ENCODE measurements around the gene CSNK1A1. TPM values are rescaled to one million over a fixed set of nuclear protein-coding genes. Genes with fewer than 3 reads are reported as not detected.

CSNK1A1 gene
- total and polyA plus RNA-seq, 4 experiments from 2014 or later = 135 to 189 (median 168) TPM

DNA sequence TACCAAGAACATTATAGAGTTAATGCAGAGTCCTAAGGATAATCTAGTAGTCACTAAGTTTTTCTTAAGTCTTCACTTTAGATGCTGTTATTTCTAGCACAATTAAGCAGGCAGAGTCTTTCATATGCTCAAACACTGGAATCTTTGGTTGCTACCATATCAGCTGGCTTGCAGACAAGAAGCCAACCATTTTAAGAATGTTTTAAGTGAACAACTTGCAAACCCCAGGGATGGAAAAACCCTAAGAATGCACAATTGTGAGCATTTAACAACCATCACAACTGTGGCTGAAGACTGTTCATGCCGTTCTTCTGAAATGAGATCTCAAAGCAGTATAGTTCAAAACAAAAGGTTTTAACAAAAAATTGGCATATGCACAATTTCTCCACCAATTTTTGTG is 55.1 kb downstream of the CSNK1A1 start:
- intact Hi-C loops (cut with micrococcal nuclease) = loop anchor here (10.0 kb wide), 1 partner anchor 49 kb away; no protein-coding TSS in a partner anchor
- no peak for DNase-seq
- peaks cover 33 to 53% of the 10 kb centered on the region in 2 donors for H3K36me3 Mint-ChIP-seq
- no peak overlapping the region for H3K27ac ChIP-seq (ENCODE audit: low read depth, low read length)
- no peaks in the 10 kb centered on the region for H3K9me3 ChIP-seq (ENCODE audit: control insufficient read depth in 1 of 2, low read length in 2 of 2)
- H3K4me1 Mint-ChIP-seq = peaks cover 0 to 4% (median 0%) of the 10 kb centered on the region in 4 donors
- POLR2A ChIA-PET (ENCODE audit: partially characterized antibody) = no interaction called here
- H3K36me3 ChIP-seq (ENCODE audit: insufficient read depth, low read length) = peaks cover 44% of the 10 kb centered on the region
- CTCF ChIA-PET (ENCODE audit: partially characterized antibody) = no interaction called here
- H3K9me3 Mint-ChIP-seq = no peaks in the 10 kb centered on the region
- no peak overlapping the region for H3K4me3 Mint-ChIP-seq
- peak overlapping the region in 1 of 7 donors; percentile 81 for H3K27ac Mint-ChIP-seq
- H3K4me3 ChIP-seq (ENCODE audit: low read length in 2 of 2) = no peak overlapping the region
- no peaks in the 10 kb centered on the region for H3K27me3 ChIP-seq (ENCODE audit: insufficient read depth, low read length)
- no peaks in the 10 kb centered on the region for H3K27me3 Mint-ChIP-seq
- no peaks in the 10 kb centered on the region for H3K4me1 ChIP-seq (ENCODE audit: insufficient read depth, low read length)

DNA sequence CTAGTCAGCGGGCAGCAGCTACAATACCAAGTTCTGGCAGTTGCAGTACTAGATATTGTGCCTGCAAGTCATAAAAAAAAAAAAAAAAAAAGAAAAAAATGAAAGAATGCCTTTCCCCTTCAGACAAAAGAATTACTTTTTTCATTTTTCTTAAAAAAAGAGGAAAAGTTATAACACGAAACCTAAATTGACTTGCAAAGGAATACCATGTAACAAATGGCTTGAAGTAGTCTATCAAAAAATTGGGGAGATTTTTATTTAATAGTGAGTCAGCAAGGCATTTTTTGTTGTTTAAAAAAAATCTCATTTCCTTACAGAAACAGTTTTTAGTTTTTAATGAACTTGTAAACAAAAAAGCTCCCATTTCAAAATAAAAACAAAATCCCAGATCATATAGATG is 55.6 kb downstream of the CSNK1A1 start:
- no peaks in the 10 kb centered on the region for H3K27me3 ChIP-seq (ENCODE audit: insufficient read depth, low read length)
- ChIA-PET CTCF (ENCODE audit: partially characterized antibody) (no interaction called here), POLR2A (ENCODE audit: partially characterized antibody) (no interaction called here)
- no peaks in the 10 kb centered on the region for H3K27me3 Mint-ChIP-seq
- intact Hi-C loops (cut with micrococcal nuclease) = loop anchor here (10.0 kb wide), 1 partner anchor 49 kb away; no protein-coding TSS in a partner anchor
- no peaks in the 10 kb centered on the region for H3K4me1 ChIP-seq (ENCODE audit: insufficient read depth, low read length)
- no peak overlapping the region for H3K27ac ChIP-seq (ENCODE audit: low read depth, low read length)
- H3K9me3 Mint-ChIP-seq = no peaks in the 10 kb centered on the region
- H3K9me3 ChIP-seq (ENCODE audit: control insufficient read depth in 1 of 2, low read length in 2 of 2) = no peaks in the 10 kb centered on the region
- no peak overlapping the region for H3K4me3 Mint-ChIP-seq
- H3K36me3 Mint-ChIP-seq = peaks cover 28 to 48% of the 10 kb centered on the region in 2 donors
- peaks cover 39% of the 10 kb centered on the region for H3K36me3 ChIP-seq (ENCODE audit: insufficient read depth, low read length)
- H3K27ac Mint-ChIP-seq = peak overlapping the region in 1 of 7 donors; percentile 81
- H3K4me1 Mint-ChIP-seq = peaks cover 0 to 7% (median 0%) of the 10 kb centered on the region in 4 donors
- H3K4me3 ChIP-seq (ENCODE audit: low read length in 2 of 2) = no peak overlapping the region
- DNase-seq = no peak

DNA sequence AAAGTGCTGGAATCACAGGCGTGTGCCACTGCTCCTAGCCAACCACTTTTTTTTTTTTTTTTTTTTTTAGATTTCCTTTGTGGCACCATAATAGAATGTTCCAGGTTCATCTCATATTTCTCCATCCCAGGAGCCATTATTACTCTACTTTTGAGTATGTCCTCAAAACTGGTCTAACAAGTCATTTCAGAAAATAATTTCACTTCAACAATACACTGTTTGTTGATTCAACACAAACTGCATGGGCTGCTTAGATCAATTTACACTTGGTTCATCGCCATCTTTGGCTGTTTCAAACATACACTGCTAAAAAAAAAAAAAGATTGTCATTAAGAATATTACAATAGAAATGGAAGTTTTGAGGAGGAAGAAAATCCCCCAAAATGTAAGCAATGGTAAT is 57.9 kb downstream of the CSNK1A1 start:
- ChIA-PET CTCF (ENCODE audit: partially characterized antibody) (interaction anchor here (0.9 kb wide), 1 partner anchor 60 kb away, joined by 3 read pairs; no protein-coding TSS in a partner anchor), POLR2A (ENCODE audit: partially characterized antibody) (no interaction called here)
- no peak for DNase-seq
- Histone ChIP-seq H3K27ac (ENCODE audit: low read depth, low read length) (no peak overlapping the region), H3K36me3 (ENCODE audit: insufficient read depth, low read length) (peaks cover 29% of the 10 kb centered on the region), H3K9me3 (ENCODE audit: control insufficient read depth in 1 of 2, low read length in 2 of 2) (no peaks in the 10 kb centered on the region), H3K27me3 (ENCODE audit: insufficient read depth, low read length) (no peaks in the 10 kb centered on the region), H3K4me1 (ENCODE audit: insufficient read depth, low read length) (no peaks in the 10 kb centered on the region), H3K4me3 (ENCODE audit: low read length in 2 of 2) (no peak overlapping the region)
- Mint-ChIP-seq H3K9me3 (peaks cover 0 to 2% (median 0%) of the 10 kb centered on the region in 8 donors), H3K27me3 (no peaks in the 10 kb centered on the region), H3K27ac (peak overlapping the region in 1 of 7 donors; percentile 53), H3K36me3 (peaks cover 25 to 37% of the 10 kb centered on the region in 2 donors), H3K4me3 (no peak overlapping the region), H3K4me1 (peaks cover 7 to 18% (median 12%) of the 10 kb centered on the region in 4 donors)
- intact Hi-C loops (cut with micrococcal nuclease) = loop anchor here (10.0 kb wide), 1 partner anchor 51 kb away; no protein-coding TSS in a partner anchor

DNA sequence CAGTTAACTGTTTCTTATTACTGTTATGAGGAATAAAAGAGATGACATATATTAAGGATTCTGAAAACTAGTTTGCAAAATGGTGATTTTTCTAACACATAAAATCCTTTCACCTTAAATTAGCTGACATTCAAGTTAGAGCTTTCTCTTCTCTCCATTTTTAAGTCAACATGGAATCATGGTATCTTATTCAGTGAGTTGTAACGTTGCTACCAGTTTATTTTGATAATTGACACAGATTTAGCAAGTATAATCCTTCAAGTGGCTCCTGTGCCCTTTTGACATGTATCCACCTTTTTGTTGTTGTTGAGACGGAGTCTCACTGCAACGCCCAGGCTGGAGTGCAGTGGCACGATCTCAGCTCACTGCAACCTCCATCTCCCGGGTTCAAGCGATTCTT is 58.5 kb downstream of the CSNK1A1 start:
- no peak overlapping the region for H3K4me3 Mint-ChIP-seq
- DNase-seq = no peak
- ChIA-PET CTCF (ENCODE audit: partially characterized antibody) (no interaction called here), POLR2A (ENCODE audit: partially characterized antibody) (interaction anchor here (1.0 kb wide), 1 partner anchor 59 kb away, joined by 3 read pairs; the partner anchor contains the start of gene CSNK1A1)
- Histone ChIP-seq H3K9me3 (ENCODE audit: control insufficient read depth in 1 of 2, low read length in 2 of 2) (no peaks in the 10 kb centered on the region), H3K4me1 (ENCODE audit: insufficient read depth, low read length) (no peaks in the 10 kb centered on the region), H3K36me3 (ENCODE audit: insufficient read depth, low read length) (peaks cover 25% of the 10 kb centered on the region), H3K27me3 (ENCODE audit: insufficient read depth, low read length) (no peaks in the 10 kb centered on the region), H3K4me3 (ENCODE audit: low read length in 2 of 2) (no peak overlapping the region), H3K27ac (ENCODE audit: low read depth, low read length) (no peak overlapping the region)
- peaks cover 7 to 19% (median 12%) of the 10 kb centered on the region in 4 donors for H3K4me1 Mint-ChIP-seq
- peaks cover 0 to 2% (median 0%) of the 10 kb centered on the region in 8 donors for H3K9me3 Mint-ChIP-seq
- intact Hi-C loops (cut with micrococcal nuclease) = loop anchor here (10.0 kb wide), 1 partner anchor 52 kb away; no protein-coding TSS in a partner anchor
- H3K27ac Mint-ChIP-seq = no peak overlapping the region
- H3K27me3 Mint-ChIP-seq = no peaks in the 10 kb centered on the region
- H3K36me3 Mint-ChIP-seq = peaks cover 25 to 34% of the 10 kb centered on the region in 2 donors

DNA sequence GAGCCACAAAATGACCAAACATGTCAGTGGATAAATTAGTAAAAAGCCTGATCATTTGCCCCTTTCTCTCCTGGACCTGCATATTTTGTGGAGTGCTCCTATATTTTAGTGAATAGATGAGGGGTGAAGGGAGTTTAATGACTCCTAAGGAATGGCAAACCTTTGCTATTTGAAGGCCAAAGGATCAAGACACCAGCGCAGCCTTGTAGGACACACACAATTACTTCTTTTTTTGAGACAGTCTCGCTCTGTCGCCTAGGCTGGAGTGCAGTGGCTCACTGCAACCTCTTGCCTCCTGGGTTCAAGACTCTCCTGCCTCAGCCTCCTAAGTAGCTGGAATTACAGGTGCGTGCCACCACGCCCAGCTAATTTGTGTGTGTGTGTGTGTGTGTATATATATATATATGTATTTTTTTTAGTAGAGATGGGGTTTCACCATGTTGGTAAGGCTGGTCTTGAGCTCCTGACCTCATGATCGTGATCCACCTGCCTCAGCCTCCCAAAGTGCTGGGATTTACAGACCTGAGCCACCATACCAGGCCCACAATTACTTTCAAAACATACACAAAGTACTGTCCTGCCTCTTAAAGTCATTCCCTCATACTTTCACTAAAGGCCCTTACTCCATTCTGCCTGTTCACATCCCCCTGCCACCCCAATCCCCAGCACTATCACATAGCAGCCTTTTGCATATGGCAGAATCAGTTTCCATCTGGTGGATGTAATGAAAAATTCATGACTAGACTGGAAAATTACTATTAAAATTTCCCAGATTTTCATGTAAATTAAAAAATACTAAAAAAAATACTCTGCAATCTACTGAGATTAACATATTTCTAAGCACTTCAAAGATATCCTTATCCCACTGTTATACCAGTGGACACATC is 60.4 kb downstream of the CSNK1A1 start:
- peaks cover 15 to 18% of the 10 kb centered on the region in 2 donors for H3K36me3 Mint-ChIP-seq
- no peaks in the 10 kb centered on the region for H3K9me3 ChIP-seq (ENCODE audit: control insufficient read depth in 1 of 2, low read length in 2 of 2)
- H3K27me3 Mint-ChIP-seq = no peaks in the 10 kb centered on the region
- CTCF ChIA-PET (ENCODE audit: partially characterized antibody) = interaction anchor here (0.6 kb wide), 1 partner anchor 119 kb away, joined by 3 read pairs; no protein-coding TSS in a partner anchor
- no peak overlapping the region for H3K27ac ChIP-seq (ENCODE audit: low read depth, low read length)
- H3K27me3 ChIP-seq (ENCODE audit: insufficient read depth, low read length) = no peaks in the 10 kb centered on the region
- H3K4me1 Mint-ChIP-seq = peaks cover 7 to 22% (median 11%) of the 10 kb centered on the region in 4 donors
- no peak overlapping the region for H3K4me3 Mint-ChIP-seq
- intact Hi-C loops (cut with micrococcal nuclease) = loop anchor here (10.0 kb wide), 1 partner anchor 54 kb away; no protein-coding TSS in a partner anchor
- H3K4me3 ChIP-seq (ENCODE audit: low read length in 2 of 2) = no peak overlapping the region
- peaks cover 6% of the 10 kb centered on the region for H3K36me3 ChIP-seq (ENCODE audit: insufficient read depth, low read length)
- H3K27ac Mint-ChIP-seq = no peak overlapping the region
- no peak for DNase-seq
- peaks cover 0 to 2% (median 0%) of the 10 kb centered on the region in 8 donors for H3K9me3 Mint-ChIP-seq
- POLR2A ChIA-PET (ENCODE audit: partially characterized antibody) = no interaction called here
- H3K4me1 ChIP-seq (ENCODE audit: insufficient read depth, low read length) = no peaks in the 10 kb centered on the region

DNA sequence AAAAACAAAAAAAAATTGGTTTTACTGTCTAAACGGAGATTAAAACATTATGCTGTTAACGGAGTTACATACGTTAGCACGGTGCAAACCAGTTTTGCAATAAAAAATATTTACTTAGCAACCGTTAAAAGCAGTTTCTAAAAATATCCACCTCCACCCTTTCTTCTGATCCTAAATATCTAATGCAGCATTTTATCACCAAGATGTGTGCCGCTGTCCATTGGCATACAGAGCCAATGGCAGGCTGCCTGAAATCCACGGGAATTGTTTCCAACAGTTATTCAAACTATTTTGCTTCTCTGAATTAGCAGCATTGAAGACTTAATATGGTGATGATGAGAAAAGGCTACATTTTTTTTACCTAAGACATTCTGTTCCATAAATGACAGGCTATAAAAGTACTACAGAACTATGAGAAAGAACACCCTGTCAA is 61.6 kb downstream of the CSNK1A1 start:
- Mint-ChIP-seq H3K27me3 (no peaks in the 10 kb centered on the region), H3K36me3 (peaks cover 10% of the 10 kb centered on the region in 2 donors), H3K4me1 (peaks cover 9 to 22% (median 12%) of the 10 kb centered on the region in 4 donors), H3K27ac (no peak overlapping the region), H3K4me3 (peak overlapping the region in 1 of 8 donors; percentile 11), H3K9me3 (peaks cover 0 to 2% (median 0%) of the 10 kb centered on the region in 8 donors)
- H3K4me3 ChIP-seq (ENCODE audit: low read length in 2 of 2) = no peak overlapping the region
- intact Hi-C loops (cut with micrococcal nuclease) = loop anchor here (10.0 kb wide), 1 partner anchor 55 kb away; no protein-coding TSS in a partner anchor
- H3K27me3 ChIP-seq (ENCODE audit: insufficient read depth, low read length) = no peaks in the 10 kb centered on the region
- H3K36me3 ChIP-seq (ENCODE audit: insufficient read depth, low read length) = peaks cover 5% of the 10 kb centered on the region
- no peak for DNase-seq
- ChIA-PET POLR2A (ENCODE audit: partially characterized antibody) (no interaction called here), CTCF (ENCODE audit: partially characterized antibody) (no interaction called here)
- no peak overlapping the region for H3K27ac ChIP-seq (ENCODE audit: low read depth, low read length)
- H3K4me1 ChIP-seq (ENCODE audit: insufficient read depth, low read length) = no peaks in the 10 kb centered on the region
- no peaks in the 10 kb centered on the region for H3K9me3 ChIP-seq (ENCODE audit: control insufficient read depth in 1 of 2, low read length in 2 of 2)

DNA sequence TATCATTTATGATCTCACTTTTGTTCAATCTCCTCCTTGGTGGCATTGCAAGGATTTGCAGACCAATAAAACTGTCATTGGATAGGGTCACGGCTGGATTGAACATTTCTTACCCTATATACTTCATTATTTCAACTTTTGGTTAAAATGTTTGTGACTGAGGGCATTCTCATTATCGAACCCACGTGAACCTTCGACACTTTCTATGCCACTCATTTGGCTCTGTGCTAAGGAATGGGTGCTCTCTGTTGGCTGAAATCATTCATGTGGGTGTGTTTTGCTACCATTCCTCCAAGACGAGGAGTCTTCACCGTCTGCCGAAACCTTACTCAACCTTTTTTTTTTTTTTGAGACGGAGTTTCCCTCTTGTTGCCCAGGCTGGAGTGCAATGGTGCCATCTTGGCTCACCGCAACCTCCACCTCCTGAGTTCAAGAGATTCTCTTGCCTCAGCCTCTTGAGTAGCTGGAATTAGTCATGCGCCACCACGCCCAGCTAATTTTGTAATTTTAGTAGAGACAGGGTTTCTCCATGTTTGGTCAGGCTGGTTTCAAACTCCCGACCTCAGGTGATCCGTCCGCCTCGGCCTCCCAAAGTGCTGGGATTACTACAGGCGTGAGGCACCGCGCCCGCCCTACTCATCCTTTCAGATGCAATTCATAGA is 62.5 kb downstream of the CSNK1A1 start:
- Histone ChIP-seq H3K36me3 (ENCODE audit: insufficient read depth, low read length) (no peaks in the 10 kb centered on the region), H3K4me3 (ENCODE audit: low read length in 2 of 2) (no peak overlapping the region), H3K27ac (ENCODE audit: low read depth, low read length) (no peak overlapping the region), H3K4me1 (ENCODE audit: insufficient read depth, low read length) (no peaks in the 10 kb centered on the region), H3K9me3 (ENCODE audit: control insufficient read depth in 1 of 2, low read length in 2 of 2) (no peaks in the 10 kb centered on the region), H3K27me3 (ENCODE audit: insufficient read depth, low read length) (no peaks in the 10 kb centered on the region)
- Mint-ChIP-seq H3K27ac (no peak overlapping the region), H3K4me1 (peaks cover 9 to 22% (median 12%) of the 10 kb centered on the region in 4 donors), H3K9me3 (peaks cover 0 to 2% (median 0%) of the 10 kb centered on the region in 8 donors), H3K27me3 (no peaks in the 10 kb centered on the region), H3K36me3 (peaks cover 5% of the 10 kb centered on the region in 2 donors), H3K4me3 (no peak overlapping the region)
- no peak for DNase-seq
- CTCF ChIA-PET (ENCODE audit: partially characterized antibody) = no interaction called here
- POLR2A ChIA-PET (ENCODE audit: partially characterized antibody) = no interaction called here
- intact Hi-C loops (cut with micrococcal nuclease) = no loop called here
